GM21786 (cell line): Measurements from ENCODE around the gene MAP3K4.

Experiments
- ATAC-seq: cut with Tn5 transposase; IDR thresholded peaks from one replicate; pipeline ENCODE4 v1.9.1; 2021; ENCODE audit not compliant: unreplicated experiment

The MAP3K4 gene

DNA sequence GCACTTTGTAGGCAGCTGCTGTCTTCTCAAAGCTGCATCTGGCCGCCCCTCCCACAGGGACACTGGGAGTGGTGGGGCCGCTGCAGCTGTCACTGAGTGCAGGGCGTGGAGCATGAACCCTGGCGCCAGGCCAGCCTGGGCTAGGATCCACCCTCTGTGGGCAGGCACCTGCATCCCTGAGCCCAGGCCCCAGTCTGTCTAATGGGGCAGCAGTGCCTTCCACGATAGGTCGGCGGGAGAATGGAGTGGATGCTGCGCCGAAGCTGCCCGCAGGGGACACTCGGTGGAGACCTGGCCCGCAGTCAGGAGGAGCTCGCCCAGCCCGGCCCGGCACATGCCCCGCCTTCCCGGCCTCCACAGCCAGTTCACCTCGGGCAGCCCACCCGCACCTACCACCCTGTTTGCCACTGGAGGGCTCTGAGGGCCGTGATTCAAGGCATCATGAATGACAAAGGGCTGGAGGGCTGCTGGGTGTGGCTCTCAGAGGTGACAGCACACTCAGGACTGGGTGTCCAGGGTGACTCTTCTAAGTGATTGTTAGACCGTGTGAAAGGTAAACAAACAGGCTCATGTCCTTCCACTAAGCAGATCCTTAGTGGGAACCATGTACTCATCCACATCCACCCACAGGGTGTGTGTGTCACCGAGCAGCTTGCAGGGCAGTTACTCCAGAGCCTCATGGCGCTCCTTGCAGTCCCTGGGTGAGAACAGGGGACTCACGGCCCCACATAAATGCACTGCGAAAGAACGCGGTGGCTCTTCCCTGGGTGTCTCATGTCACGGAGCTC, 148.4 kb downstream of the MAP3K4 start:
- ATAC-seq, result no peak

DNA sequence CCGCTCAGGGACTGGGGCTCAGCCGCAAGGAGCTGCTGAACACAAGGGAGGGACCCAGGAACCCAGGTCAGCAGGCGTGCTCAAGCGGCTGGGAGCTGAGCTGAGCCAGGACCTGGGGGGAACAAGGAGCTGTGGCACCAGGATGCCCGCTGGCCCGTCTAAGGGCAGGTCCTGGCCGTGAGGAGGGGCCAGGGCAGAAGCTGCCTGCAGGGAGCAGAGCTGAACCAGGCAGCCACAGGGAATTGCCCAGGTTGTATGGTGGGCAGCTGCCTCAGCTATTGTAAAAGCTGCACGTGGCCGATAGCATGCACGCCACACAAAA, 148.9 kb downstream of the MAP3K4 start:
- ATAC-seq, result no peak

DNA sequence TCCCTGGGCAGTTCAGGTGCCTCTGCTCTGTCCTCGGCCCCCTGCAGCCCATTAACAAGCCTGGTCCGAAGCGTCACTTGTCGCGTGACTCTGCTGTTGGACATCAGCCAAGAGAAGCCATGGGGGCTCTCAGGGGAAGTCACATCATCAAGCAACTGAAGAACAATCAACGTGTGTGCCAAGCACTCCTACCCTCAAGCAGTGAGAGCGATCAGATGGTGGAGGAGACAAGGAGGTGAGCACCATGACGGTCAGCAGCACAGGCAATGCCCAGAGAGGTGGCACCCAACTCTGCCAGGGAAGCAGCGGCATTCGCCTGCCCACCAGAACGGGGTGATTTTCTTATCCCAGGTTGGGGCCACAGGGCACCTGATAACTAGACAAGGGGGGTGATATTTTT, 149.6 kb downstream of the MAP3K4 start:
- no peak for ATAC-seq

DNA sequence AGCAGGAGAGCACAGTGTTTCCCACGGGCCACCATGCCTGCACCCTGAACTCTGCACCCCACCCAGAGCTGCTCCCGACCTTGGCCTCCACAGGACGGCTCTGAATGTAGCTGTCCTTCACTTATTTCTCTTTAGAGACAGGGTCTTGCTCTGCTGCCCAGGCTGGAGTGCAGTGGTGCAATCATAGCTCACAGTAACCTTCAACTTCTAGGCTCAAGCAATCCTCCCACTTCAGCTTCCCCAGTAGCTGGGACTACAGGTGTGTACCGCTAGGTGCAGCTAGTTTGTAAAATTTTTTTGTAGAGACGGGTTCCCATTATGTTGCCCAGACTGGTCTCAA, 151.4 kb downstream of the MAP3K4 start:
- ATAC-seq, result no peak

DNA sequence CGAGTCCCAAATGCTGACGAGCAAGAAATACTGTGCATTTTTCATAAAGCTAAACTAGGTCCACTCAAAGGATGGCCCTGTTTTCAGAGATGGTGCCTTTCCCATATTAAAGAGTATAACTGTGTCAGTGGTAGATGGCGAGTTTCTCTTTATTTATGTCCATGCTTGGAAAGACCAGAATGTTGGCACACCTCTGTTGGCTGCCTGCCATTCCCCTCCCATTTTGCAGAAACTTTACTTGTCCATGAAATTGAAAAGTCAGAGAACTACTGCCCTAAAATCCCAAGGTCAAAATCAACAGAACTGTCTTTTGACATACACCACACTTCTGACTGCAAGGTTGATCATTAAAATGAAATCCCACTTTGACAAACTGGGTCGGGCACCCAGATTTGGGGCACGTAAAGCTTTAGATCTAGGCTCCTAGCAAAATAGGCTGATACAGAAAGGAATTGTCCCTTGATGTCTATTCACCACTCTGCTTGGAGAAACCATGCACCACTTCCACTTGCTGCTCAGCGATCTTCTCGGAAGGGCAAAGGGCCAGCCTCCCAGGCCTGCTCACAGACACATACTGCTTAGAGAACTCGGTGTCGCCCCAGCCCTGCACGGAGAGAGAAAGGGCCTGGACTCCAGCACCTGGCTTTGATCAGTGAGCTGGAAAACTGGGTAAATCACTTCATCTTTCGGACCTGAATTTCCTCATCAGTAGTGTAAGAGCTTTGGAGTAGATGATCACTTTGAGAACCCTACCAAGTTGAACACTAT, 152.3 kb downstream of the MAP3K4 start:
- no peak for ATAC-seq

DNA sequence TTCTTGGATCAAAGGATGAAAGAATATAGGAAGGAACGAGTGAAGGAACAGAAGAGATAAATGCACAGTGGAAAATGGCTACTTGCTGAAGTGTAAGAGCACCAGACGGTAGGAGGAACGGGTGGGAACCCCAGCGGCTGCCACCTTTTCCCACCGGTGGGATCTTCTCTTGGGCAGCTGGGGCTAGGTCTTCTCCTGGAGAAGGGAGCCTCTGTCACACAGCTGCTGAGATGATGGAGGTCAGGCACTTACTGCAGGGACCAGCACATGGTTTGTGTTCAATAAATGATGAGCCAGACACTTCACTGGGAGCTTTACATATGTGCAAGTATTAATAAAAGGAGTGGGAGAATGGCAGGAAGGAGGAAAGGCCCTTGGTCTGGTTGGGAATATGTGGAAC, 158.6 kb downstream of the MAP3K4 start:
- no peak for ATAC-seq

DNA sequence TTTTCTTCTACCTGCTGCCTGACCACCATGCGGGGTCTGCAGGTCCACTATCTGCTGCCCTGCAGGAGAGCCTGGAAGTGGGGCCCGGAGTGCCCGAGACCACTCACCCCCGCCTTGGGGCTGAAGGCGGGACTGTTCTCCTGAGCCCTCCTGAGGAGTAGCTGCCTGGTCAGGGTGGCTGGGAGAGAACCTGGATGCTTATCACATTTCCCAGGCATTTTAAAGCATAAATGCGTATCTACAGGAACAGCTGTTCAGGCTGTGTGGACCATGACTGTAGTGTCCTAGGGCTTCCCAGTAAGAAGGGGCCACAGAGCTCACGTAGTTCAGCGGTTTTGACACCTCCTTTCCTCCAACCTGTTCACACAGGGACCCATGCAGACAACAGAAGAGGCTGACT, 159.0 kb downstream of the MAP3K4 start:
- ATAC-seq, result no peak

DNA sequence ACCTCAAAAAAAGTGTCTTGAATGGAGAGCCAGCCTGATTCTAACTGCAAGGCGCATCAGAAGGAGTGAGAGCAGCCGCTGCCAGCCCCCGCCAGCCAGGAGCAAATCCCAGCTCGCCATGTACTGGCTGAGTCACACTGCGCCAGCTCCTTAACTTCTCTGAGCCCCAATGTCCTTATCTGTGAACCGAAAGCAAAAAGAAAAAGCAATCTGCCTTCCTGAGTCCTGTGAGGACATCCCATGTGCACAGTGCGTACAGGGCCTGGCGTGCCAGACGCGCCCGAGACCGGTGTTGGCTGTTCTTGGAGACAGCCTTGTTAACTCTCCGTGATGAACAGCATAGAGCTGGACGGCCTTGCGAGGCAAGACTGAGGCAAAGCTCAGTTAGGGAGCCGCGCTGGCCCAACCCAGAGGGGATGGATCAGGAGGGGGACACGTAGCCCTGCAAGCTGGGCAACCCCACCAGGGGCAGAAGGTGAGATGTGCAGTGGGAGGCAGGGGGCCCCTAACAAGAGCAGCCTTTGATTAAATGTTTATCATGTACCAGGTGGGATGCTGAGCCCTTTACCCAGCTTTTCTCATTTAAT, 159.6 kb downstream of the MAP3K4 start:
- ATAC-seq, result no peak

DNA sequence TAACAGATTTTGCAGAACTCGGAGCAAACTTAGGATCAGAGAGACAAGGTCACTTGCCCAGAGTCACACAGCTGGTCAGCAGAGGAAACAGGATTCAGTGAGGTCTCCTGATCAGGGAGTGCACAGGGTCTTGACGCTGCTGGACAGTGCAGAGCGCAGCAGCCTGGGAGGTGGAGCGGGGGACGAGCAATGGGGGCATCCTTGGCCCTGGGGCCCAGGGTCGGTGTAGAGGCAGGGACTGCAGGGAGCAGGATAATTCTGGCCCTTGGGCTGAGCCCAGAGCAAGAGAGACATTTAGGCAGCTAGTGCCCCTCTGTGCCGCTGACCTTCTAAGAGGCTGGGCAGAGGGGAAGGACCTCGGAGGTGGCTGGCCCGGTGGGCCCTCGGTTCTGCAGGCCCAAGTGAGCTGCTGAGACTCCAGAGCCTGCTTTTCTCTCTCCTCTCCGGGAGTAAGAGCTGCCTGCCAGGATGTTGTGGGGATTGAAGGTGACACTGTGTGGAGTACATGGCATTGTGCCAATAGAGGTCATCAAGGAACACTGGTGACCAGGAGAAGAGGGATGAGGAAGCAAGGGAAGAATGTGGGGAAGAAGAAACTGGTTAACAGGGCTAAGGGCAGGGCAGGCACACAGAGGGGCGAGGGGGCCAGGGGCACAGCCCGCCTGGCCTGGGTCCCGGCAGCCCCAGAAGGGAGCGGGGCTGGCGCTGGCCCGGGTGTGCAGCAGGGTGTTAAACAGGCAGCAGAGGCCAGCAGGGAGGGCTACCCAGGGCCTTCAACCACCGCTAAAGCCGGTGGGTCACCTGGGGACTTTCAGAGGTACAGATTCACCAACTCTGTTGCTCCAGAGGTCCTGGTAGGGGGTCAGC, 160.3 kb downstream of the MAP3K4 start:
- ATAC-seq, result no peak

DNA sequence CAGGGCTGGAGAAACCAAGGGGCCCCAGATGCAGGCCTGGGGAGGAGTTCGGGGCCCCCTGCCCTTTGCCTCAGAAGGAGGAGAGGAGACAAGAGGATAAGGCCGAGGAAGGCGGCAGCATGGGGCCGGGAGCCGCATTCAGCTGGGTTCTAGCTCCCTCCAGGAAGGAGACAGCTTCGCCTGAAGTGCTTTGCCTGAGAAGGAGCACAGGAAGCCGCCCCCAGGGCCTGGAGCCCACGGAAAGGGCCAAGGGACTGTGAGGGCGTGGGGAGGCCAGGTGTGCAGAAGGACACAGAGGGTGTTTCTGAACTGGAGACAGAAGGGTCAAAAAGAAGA, 160.9 kb downstream of the MAP3K4 start:
- ATAC-seq, result no peak

DNA sequence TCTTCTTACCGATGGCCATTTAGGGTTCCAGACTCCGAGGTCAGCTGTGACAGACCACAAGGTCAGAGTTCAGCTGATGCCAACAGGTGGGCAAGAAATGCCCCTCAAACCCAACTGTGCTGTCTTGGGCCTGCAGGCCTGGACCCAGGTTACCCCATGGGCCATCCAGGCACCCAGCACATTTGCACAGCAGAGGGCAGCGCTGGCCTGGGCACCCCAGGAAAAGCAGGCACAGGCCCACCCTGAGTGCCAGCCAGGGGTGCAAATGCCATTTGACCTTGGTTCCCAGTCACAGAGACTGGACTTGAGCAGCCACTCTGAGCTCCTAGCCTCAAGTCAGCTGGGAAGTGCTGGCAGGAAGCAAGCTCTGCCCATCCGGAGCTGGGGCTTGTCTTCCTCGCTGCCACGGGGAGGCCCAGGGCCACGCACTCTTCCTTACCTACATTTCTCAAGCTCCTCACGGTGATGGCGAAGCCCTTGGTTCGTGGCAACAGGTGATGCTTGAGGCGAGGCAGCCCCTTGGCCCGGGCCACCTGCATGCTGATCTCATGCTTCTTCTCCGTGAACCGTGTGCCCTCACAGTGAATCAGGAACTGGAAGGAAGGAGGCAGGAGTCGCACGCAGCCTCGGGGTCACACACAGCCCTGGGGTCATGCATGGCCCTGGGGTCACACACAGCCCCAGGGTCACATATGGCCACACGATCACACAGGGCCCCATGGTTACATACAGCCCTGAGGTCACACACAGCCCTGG, 161.5 kb downstream of the MAP3K4 start:
- no peak for ATAC-seq

DNA sequence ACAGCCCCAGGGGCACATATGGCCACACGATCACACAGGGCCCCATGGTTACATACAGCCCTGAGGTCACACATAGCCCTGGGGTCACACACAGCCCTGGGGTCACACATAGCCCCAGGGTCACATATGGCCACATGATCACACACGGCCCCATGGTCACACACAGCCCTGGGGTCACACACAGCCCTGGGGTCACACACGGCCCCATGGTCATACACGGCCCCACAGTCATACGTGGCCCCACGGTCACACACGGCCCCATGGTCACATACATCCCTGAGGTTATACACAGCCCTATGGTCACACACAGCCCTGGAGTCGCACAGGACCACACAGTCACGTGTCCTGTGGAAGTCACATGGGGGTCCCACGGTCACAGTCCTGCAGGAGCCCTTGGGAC, 162.2 kb downstream of the MAP3K4 start:
- no peak for ATAC-seq

DNA sequence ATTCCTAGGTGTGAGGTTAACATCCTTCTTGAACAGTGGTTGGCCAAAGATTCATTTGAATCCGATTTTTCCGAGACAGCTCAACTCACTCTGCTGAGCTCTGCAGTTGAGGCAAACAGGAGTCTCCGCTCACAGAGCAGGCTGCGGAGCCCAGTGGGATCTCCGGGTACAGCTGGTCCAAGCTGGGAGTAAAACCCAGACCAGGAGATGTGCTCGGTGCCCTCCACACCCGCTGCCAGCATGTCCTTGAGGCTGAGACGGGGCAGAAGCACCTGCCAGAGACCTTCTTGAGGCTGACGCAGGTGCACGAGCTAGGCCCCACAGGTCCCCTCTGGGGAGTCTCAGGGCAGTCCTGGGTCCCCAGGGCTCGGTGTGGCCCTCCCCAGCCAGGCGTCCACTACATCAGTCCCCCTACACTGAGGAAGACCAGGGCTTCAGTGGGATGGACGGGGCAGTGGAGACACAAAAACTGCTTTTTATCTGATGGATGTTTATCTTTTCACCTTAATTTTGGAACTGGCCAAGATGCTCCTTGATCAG, 163.3 kb downstream of the MAP3K4 start:
- ATAC-seq, result no peak

DNA sequence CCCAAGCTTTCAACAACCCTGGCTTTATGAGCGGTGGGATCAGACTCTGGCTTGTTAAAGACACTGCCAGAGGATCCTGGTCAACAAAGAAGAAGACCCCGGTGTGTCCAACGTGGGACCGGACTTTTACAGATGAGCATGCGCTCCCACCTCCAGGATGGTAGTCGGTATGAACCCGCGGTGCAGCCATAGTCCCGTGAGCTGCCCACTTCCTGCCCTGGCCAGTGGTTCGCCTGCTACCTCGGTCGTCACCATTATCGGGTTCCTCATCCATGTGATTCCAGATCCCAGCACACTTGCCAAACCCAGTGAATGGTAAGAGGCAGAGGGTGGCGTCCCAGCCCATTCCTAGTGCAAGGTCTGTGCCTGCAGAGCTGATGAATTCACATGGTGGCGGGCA, 169.6 kb downstream of the MAP3K4 start:
- ATAC-seq, result no peak

DNA sequence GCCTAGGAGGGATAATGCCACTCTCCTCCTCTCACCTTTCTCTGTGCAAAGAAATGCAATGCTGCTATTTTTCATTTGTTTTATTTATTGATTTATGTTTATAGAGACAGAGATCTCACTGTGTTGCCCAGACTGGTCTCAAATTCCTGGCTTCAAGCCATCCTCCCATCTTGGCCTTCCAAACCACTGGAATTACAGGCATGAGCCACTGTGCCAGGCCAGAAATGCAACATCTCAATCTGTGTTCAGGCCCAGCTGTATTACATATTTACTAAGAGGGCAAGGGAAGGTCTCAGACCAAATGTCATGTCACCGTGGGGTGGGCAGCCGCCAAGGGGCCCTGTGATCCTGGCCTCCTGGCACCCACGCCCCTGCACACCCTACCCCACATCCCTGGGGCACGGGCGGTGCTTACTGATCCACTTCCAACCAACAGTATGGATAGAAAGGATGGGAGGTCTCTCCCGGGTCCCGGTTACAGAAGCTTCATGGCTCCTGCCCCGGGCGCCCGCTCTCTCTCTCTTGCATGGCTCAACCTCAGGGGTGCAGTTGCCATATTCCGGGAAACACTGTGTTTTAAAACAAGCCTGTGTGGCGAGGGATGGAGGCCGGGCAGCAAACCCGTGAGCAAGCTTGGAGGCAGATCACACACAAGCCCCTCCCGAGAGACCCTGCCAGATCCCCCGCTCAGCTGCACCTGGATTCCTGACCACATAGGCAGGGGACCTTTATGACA, 170.5 kb downstream of the MAP3K4 start:
- no peak for ATAC-seq

DNA sequence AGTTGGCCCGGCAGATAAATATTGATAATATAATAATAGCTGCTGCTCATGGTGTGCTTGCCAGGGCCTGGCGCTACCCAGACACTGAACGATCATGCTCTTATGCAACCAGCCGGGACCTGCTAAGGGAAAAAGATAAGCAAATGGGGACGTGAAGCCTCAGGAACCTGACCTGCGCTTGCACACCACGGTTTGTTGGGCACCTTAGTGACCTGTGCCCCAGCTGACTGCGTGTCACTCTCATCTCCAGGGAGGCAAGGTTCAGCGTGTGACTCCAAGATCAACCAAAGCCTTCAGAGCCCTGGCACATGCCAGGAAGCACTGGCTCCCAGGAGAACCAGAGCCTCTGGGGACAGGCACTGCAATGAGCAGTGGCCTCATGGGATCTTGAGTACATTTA, 171.2 kb downstream of the MAP3K4 start:
- ATAC-seq, result no peak

DNA sequence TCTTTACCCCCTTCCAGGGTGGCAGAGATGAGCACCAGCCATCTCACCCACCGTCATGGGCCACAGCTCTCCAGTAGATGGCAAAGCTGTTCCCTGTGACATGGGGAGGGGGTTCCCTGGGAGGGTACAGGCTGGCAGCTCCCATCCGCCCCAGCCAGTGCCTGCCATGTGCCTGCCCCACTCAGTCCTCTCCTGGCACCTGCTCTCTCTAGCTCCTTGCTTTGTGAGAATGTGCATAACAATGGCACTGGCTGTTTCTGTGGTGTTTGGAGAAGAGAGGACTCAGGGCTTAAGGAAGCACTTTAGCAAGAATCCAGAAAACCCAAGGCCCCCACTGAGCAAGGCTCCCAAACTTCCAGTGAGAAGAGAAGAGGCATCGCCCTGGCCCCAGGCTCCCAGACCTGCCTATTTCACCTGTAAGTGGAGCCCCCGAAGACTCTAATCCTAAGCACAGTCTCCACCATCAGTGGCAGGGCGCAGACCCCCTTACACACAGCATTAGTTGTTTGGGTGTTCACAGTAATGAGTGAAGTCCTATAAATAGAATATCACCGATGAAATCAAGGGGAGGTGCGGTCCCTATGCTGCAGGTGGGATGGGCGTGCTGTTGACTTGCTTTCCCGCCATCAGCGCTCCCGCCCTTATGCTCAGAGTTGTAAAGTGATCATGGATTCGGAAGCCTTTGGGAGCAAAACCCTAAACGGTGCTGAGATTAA, 172.1 kb downstream of the MAP3K4 start:
- ATAC-seq, result no peak

DNA sequence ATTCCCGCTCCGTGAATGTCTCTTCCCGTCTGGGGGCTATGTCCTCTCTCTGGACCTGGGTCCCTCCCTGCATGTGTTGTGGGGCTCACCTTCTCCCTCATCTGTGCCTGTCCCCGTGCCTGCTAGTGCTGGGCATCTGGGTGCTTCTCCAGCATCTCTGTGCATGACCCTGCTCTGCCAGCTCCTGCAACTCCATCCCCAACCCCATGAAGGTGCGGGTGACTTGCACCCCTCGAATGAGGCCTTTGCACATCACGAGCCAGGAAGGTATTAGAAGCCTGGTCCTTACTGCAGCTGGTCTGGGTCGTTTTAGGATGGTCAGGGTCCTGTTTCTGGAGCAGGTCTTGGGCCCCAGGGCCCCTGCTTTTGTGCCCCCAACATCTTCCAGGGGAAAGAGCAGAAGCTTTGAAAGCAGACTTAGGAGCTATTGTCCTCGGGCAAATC, 172.6 kb downstream of the MAP3K4 start:
- ATAC-seq, result no peak

DNA sequence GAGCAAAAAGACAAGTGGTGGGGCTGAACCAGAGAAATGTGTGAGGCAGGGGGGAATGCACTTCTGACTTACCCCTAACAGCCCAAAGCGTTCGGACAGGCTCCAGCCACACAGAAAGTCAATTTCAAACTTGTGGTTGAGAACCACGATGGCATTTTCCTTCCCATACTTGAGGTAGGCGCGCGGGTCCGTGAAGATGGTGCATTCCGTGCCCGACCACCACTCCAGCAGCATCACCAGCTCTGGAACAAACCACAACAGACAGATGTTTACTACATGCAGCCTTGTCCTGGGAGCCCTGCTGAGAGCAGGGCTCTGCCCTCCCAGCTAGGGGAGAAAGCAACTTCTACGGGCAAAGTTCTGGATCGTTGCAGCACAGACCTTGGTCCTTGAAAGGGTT, 174.6 kb downstream of the MAP3K4 start:
- no peak for ATAC-seq
